Measurements from ENCODE around the gene GJC2. TPM values are rescaled to one million over a fixed set of nuclear protein-coding genes. Genes with fewer than 3 reads are reported as not detected.

Gene GJC2
- total RNA-seq, 1 experiment from 2014 or later = 1.2 TPM

GRCh38 chr1:228112167-228112566, 37.6 kb upstream of the GJC2 start:
- BruUV-seq (replicated peaks) = no TSS peak
- Mint-ChIP-seq H3K4me1 (ENCODE audit: low read depth, unreplicated experiment) (peaks cover 25% of the 10 kb centered on the region), H3K9me3 (ENCODE audit: low read depth, unreplicated experiment) (no peaks in the 10 kb centered on the region), H3K27ac (ENCODE audit: unreplicated experiment) (no peak overlapping the region), H3K4me3 (ENCODE audit: low read depth, unreplicated experiment) (no peak overlapping the region), H3K27me3 (ENCODE audit: unreplicated experiment) (no peaks in the 10 kb centered on the region), H3K36me3 (ENCODE audit: insufficient read depth, unreplicated experiment) (peaks cover 42% of the 10 kb centered on the region)
- CTCF ChIA-PET = no interaction called here
- TF ChIP-seq CTCF (IDR thresholded peaks at IDR 0.05; ENCODE audit: unreplicated experiment) = no peak
- intact Hi-C loops (cut with micrococcal nuclease; ENCODE audit: unreplicated experiment) = no loop called here
- DNase-seq = no peak

- CTCF ChIA-PET = no interaction called here
- Mint-ChIP-seq H3K9me3 (ENCODE audit: low read depth, unreplicated experiment) (no peaks in the 10 kb centered on the region), H3K27me3 (ENCODE audit: unreplicated experiment) (no peaks in the 10 kb centered on the region), H3K4me1 (ENCODE audit: low read depth, unreplicated experiment) (peaks cover 25% of the 10 kb centered on the region), H3K36me3 (ENCODE audit: insufficient read depth, unreplicated experiment) (peaks cover 37% of the 10 kb centered on the region), H3K4me3 (ENCODE audit: low read depth, unreplicated experiment) (no peak overlapping the region), H3K27ac (ENCODE audit: unreplicated experiment) (no peak overlapping the region)
- BruUV-seq (replicated peaks) = no TSS peak
- intact Hi-C loops (cut with micrococcal nuclease; ENCODE audit: unreplicated experiment) = no loop called here
- no peak for TF ChIP-seq CTCF (IDR thresholded peaks at IDR 0.05; ENCODE audit: unreplicated experiment)
- no peak for DNase-seq
Measured at GRCh38 chr1:228112617-228113016, 37.1 kb upstream of the GJC2 start.

GRCh38 chr1:228114827-228115226, 34.9 kb upstream of the GJC2 start:
- H3K9me3 Mint-ChIP-seq (ENCODE audit: low read depth, unreplicated experiment) = peaks cover 6% of the 10 kb centered on the region
- peaks cover 5% of the 10 kb centered on the region for H3K4me1 Mint-ChIP-seq (ENCODE audit: low read depth, unreplicated experiment)
- H3K4me3 Mint-ChIP-seq (ENCODE audit: low read depth, unreplicated experiment) = no peak overlapping the region
- CTCF ChIA-PET = no interaction called here
- no peak overlapping the region for H3K27ac Mint-ChIP-seq (ENCODE audit: unreplicated experiment)
- TF ChIP-seq CTCF (IDR thresholded peaks at IDR 0.05; ENCODE audit: unreplicated experiment) = no peak
- H3K36me3 Mint-ChIP-seq (ENCODE audit: insufficient read depth, unreplicated experiment) = peaks cover 15% of the 10 kb centered on the region
- no peak for DNase-seq
- BruUV-seq (replicated peaks) = no TSS peak
- H3K27me3 Mint-ChIP-seq (ENCODE audit: unreplicated experiment) = no peaks in the 10 kb centered on the region
- intact Hi-C loops (cut with micrococcal nuclease; ENCODE audit: unreplicated experiment) = no loop called here

- no peaks in the 10 kb centered on the region for H3K4me1 Mint-ChIP-seq (ENCODE audit: low read depth, unreplicated experiment)
- TF ChIP-seq CTCF (IDR thresholded peaks at IDR 0.05; ENCODE audit: unreplicated experiment) = no peak
- no peak overlapping the region for H3K27ac Mint-ChIP-seq (ENCODE audit: unreplicated experiment)
- CTCF ChIA-PET = no interaction called here
- no TSS peak for BruUV-seq (replicated peaks)
- no peaks in the 10 kb centered on the region for H3K27me3 Mint-ChIP-seq (ENCODE audit: unreplicated experiment)
- intact Hi-C loops (cut with micrococcal nuclease; ENCODE audit: unreplicated experiment) = no loop called here
- H3K4me3 Mint-ChIP-seq (ENCODE audit: low read depth, unreplicated experiment) = no peak overlapping the region
- peaks cover 6% of the 10 kb centered on the region for H3K9me3 Mint-ChIP-seq (ENCODE audit: low read depth, unreplicated experiment)
- peaks cover 5% of the 10 kb centered on the region for H3K36me3 Mint-ChIP-seq (ENCODE audit: insufficient read depth, unreplicated experiment)
- DNase-seq = no peak
Measured at GRCh38 chr1:228117335-228117734, 32.4 kb upstream of the GJC2 start.

- Mint-ChIP-seq H3K4me3 (ENCODE audit: low read depth, unreplicated experiment) (no peak overlapping the region), H3K27me3 (ENCODE audit: unreplicated experiment) (no peaks in the 10 kb centered on the region), H3K36me3 (ENCODE audit: insufficient read depth, unreplicated experiment) (peaks cover 5% of the 10 kb centered on the region), H3K4me1 (ENCODE audit: low read depth, unreplicated experiment) (no peaks in the 10 kb centered on the region), H3K9me3 (ENCODE audit: low read depth, unreplicated experiment) (peaks cover 6% of the 10 kb centered on the region), H3K27ac (ENCODE audit: unreplicated experiment) (no peak overlapping the region)
- TF ChIP-seq CTCF (IDR thresholded peaks at IDR 0.05; ENCODE audit: unreplicated experiment) = no peak
- DNase-seq = no peak
- BruUV-seq (replicated peaks) = no TSS peak
- CTCF ChIA-PET = no interaction called here
- intact Hi-C loops (cut with micrococcal nuclease; ENCODE audit: unreplicated experiment) = no loop called here
Measured at GRCh38 chr1:228118040-228118439, 31.7 kb upstream of the GJC2 start.
